GM18508 (cell line): ENCODE data around the gene PALLD.

Experiments
- ATAC-seq: cut with Tn5 transposase; IDR thresholded peaks from one replicate; pipeline ENCODE4 v1.9.1; 2021; ENCODE audit warnings: moderate number of reproducible peaks; ENCODE audit not compliant: insufficient read depth, unreplicated experiment

PALLD gene

DNA sequence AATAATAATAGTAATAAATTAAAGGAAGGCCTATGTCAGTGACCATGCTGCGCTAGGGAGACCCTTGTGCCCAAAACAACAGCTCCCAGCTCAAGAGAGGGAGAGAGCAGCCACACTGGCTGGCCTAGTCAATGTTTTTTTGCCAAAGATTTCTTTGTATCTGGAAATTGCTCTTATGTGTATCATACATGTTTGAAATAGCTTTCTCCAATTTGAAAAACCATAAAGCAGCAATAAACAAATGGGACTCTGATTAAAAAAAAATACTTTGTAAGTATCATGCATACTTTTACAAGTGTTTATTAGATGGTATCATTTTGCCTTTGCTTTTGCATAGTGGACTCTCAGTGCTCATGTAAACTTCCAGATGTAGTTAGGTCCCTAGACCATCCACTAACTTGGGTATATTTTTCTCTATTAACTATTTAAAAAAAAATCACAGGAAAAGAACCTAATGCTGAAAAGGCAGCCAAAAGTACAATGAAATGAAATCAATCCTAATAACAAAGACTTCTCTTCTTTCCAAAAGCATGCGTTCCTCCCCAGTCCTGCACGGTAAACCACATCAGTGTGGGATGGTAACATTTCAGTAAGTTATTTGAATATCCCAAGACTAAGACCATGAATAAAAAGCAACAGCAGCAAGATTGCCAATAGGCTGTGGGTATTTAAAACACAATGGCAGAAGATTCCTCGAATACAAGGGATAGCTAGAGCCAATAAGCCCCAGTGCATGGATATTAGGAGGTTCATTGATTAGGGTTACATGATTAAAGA, 117.6 kb downstream of the PALLD start:
- ATAC-seq: no peak

DNA sequence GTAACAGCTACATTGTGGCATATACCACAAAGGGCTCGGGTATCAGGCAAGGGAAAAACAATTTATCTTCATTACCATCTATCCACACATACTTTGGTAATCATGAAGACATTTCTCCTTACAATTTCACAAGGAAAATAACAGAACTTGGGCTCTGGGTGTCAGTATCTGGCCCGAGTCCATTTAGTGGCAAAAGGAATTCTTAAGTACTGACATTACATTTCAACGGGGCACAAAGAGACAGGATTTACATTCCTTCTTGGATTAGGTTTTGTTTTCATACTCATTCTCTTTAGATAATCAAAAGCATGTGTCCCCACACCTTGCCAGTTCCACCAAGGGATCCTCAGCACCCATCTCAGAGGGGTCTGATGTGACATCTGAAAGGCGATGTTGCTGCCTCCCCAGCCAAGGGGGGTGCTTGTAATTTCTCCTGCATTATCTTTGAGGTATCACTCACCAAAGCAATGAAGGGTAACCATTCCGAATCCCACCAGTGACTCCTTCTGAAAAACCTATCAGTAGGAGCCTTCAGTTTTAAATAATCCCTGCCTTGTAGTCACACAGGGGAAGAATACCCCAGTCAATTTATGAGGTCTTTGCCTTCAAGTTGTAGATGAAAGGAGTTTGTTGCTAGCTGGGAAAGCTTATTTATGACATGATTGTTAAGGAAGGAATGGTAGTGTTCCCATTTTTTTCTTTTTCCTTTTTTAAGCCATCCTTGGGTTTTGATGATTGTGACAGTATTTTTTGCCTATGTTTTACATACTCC, 118.6 kb downstream of the PALLD start:
- ATAC-seq: no peak

- no peak for ATAC-seq
Observed at GRCh38 chr4:168618577-168619265, 121.9 kb downstream of the PALLD start.

DNA sequence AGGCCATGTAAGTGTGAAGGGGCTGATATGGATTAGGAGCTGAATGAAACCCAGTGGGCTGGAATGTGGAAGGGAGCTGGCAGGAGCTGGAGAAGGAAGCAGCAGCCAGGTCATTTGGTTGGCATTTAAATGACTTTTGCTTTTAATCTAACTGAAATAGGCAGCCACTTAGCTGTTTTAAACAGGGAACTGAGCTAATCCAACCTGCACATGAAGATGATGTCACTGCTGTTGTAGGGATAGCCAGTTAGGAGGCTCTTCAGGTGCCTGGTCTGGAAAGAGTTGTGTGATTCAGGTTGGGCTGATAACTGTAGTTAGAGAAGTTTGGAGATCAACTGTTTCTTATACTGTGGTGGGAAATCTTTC, 122.4 kb downstream of the PALLD start:
- ATAC-seq: no peak

DNA sequence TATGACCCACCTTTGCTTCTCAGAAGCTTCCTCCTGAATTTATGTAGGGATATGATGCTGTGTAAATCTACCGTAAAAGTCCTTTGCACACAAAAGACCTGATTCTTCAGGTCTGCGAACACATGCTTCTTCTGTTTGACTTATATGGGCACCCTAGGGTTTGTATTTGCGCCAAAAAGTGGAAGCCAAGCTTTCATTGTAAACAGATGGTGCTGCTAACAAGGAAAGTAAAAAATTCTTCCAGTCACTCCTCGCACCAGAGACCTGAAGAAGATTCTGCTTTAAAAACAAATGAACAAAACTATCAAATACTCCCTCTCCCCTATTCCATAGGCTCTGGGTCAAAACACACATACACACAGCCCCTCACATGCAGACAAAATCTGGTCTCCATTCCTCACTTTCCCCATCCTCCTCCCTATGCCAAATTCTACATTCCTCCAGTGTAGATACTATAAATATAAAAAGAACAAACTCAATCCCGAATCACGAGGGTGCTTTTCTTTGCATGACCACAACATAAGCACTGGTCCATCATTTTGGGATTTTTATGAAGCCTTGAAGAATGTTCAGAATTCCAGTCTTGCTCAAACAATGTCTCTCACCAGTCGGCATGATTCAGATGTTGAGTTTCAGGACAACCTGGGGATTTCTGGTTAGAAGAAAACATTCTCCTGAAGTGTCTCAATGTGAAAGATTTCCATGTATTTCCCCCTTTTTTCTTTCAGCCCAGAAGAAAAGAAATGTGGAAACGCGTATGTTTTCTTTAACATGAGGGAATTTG, 125.1 kb downstream of the PALLD start:
- no peak for ATAC-seq

GRCh38 chr4:168622600-168622999, 125.7 kb downstream of the PALLD start:
- ATAC-seq: no peak

- ATAC-seq: no peak
Observed at GRCh38 chr4:168623011-168623410, 126.2 kb downstream of the PALLD start.

- no peak for ATAC-seq
Observed at GRCh38 chr4:168623484-168623883, 126.6 kb downstream of the PALLD start.

DNA sequence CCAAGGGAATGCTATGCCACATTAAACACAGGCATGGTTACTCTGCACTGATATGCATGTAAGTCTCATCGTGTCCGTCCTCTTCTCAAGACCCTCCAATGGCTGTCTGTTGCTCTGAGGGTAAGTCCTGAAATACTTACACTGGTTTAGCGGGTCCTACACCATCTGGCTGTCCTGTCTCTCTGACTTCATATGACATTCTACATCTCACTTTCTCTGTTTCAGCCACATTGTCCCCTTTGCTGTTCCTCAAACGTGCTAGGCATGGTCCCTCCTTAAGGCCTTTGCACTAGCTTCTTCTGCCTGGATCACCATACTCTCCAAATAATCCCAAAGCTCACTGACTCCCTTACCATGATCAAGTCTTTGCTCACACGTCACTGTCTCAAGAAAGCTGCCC, 131.4 kb downstream of the PALLD start:
- ATAC-seq: no peak

GRCh38 chr4:168629566-168629965, 132.7 kb downstream of the PALLD start:
- ATAC-seq: no peak

- no peak for ATAC-seq
Observed at GRCh38 chr4:168630445-168631187, 133.8 kb downstream of the PALLD start.

DNA sequence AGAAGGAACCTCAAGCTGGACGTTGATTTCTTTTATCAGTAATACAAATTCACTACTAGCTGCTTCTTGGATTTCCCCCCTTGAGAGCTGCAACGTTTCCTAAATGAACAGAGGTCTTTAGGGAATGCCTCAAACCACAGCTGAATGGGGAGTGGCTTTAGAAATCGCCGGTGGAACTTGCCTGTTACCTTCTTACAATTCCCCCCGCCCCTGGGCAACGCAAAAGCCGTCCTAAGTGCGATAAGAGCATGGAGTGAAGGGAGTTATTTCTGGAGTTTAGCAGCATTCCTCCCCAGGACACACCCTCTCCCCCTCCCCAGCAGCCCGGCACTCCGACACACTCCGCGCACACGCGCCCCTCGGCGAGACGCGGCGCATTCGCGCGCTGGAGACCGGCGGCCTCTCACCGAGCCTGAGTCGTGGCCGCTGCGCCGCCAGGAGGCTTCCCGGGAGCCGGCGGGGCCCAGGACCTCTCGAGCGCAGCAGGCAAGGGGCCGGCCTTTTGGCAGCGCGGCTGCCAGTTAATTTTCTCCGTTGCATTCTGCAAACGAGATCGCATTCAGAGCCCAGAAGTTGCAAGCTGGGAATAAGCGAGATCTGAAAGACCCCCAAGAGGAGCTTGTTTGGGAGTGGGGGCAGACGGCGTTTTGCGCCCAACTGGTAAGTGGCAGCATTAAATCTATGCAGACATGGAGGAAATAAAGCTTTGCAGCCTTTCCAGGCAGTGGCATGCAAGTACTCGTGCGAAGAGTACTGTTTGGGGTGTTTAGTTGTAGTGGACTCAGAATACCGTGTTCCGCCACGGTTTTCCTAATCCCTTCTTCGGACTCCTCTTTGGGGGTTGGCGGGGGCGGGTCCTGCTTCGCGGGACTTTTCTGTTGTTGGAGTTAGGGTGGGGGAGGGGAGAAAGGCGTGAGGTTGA, 134.7 kb downstream of the PALLD start:
- ATAC-seq: no peak

GRCh38 chr4:168632301-168632725, 135.5 kb downstream of the PALLD start:
- ATAC-seq: no peak

GRCh38 chr4:168633064-168633463, 136.2 kb downstream of the PALLD start:
- no peak for ATAC-seq

DNA sequence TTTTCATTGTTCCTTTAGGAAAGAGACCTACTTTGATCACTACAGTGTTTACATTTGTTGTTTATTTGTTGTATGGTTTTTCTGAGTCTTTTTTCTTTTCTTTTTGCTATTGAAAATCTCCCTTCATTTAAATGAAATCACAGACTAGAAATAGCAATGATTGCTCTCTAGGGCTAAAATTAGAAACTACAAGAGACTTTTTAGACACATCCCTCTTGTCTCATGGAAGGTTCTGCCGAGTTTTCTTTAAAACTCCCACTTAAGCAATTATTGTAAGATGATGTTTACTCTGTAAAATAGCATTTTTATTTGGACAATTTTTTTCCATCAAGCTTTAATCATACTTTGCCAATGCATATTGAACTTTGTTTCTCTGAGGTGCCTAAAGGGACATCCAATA, 136.6 kb downstream of the PALLD start:
- ATAC-seq: no peak

DNA sequence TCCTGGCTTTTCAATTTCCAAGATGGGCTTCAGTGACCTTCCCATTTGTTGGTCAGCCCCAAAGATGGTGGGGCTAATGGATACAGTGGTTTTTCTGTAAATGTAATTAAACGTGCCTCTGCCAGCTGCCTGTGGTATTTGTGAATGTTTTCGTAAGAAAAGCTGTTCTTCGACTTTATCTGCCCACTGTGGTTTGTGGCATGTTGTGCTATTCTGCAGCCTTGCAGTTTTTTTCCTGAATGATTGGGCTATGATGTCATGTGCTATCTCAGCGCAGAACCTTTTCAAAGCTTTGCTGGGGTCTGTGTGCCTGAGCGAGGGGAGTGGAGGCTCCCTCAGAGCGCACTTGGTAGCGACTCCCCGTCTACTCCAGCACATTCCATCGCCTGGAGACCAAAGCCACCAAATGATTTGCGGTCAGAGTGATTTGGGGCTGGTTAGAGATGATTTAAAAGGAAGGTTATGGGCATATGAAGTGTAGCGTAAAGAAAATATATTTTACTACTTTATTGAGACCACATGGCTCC, 137.5 kb downstream of the PALLD start:
- ATAC-seq: no peak

- no peak for ATAC-seq
Observed at GRCh38 chr4:168636040-168636439, 139.2 kb downstream of the PALLD start.

DNA sequence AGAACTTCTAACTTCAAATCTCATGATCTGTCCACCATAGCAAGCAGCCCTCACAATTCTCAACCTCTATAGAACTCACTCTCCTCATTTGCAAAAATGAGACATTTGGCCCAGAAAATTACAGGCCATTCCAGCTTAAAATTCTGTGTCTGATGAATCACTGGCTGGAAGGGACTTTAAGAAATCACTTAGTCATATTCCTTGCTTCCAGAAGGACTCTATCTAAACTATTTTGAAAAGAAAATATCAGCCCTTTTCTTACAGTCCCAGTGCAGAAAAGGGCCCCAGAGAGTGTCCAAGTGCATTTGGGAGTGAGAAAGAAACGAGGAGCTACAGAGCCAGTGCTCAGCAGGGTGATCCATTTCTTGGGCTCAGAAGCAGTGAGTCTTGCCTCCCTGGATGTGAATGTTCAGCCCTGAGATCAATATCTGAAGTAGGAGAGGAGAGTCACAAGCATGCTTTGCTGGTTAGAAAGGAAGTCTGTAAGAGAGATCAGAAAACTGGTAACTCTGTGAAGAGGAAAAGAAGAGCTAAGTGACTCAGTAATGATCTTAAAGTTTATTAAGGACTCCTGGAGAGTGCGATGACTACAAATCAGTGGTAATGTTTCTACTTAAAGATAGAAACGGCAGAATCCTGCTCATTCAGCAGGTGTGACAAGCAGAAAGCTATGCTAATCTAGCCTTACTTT, 139.8 kb downstream of the PALLD start:
- no peak for ATAC-seq
